Superior temporal gyrus (tissue), 1 donor: ENCODE measurements around the gene ACKR1.

Source experiments
- DNase-seq: peaks from one replicate; pipeline ENCODE4 v3.0.0-alpha.2; 2016; ENCODE audit errors: extremely low spot score

The ACKR1 gene, protein sequence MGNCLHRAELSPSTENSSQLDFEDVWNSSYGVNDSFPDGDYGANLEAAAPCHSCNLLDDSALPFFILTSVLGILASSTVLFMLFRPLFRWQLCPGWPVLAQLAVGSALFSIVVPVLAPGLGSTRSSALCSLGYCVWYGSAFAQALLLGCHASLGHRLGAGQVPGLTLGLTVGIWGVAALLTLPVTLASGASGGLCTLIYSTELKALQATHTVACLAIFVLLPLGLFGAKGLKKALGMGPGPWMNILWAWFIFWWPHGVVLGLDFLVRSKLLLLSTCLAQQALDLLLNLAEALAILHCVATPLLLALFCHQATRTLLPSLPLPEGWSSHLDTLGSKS

GRCh38 chr1:159204161-159205141 lies at the start of gene ACKR1:
ACKR1 (plus strand) TSS chr1:159204875; CDS start chr1:159204960, 85 bp downstream.
- no peak for DNase-seq

GRCh38 chr1:159161001-159161718 lies 43.5 kb upstream of the ACKR1 start:
- DNase-seq = peak; percentile 92

GRCh38 chr1:159161719-159162026 lies 43.0 kb upstream of the ACKR1 start:
- DNase-seq = no peak

DNA sequence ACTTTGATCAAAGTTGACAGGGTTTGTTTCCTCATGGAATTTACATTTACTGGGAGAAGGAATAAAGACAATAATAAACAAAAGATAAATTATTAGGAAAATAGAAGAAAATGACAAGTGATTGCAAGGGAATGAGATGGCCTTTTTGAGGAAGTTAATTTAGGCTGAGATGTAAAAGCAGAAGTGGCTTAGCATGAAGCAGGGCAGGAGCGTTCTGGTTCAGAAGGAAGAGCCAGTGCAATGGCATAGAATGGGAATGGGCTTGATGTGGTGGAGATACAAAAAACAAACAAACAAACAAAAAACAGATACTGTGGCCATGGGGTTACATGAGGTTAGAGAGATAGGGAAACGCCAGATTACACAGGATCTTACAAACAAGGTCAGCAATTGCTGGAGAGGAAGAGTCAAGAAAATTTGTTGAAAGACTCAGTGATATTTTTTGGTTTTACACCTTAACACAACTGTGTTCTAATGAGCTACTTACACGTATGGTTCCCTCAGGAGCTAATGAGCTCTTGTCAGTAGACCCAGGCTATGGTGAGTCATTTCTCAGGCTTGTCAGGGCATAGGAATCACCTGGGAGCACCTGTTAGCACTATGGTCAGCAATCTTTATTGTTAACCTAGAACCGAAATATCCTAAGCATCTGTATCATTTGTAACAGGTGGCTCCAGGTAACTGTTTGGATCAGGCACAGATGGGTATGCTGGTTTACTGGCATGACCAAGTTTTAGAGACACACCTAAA lies 42.0 kb upstream of the ACKR1 start:
- no peak for DNase-seq

GRCh38 chr1:159163614-159164228 lies 41.0 kb upstream of the ACKR1 start:
- no peak for DNase-seq

DNA sequence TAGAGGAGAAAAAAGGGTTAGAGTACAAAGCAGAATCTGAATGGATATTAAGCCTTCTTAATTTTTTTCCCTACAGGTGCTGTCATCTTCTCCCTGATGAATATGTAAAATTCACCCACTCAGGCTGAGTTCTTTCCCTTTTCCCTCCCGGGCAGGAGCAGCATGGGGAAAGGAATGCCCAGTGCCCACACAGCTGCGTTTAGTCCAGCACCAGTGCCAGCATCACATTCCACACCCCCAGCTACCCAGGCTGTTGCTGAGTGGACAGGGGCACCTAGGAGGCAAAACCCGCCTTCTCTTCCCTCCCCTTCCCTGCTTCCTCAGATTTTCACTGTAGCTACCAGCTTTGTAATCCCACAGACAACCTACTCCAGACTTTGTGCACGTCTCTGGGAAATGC lies 36.6 kb upstream of the ACKR1 start:
- DNase-seq = no peak

- no peak for DNase-seq
Measured at GRCh38 chr1:159170639-159171038, 34.0 kb upstream of the ACKR1 start.

GRCh38 chr1:159171254-159171687 lies 33.4 kb upstream of the ACKR1 start, which contains the start of gene CADM3:
CADM3 (plus strand) TSS chr1:159171615; CDS start chr1:159171766, 151 bp downstream.
- DNase-seq = no peak

- DNase-seq = no peak
Measured at GRCh38 chr1:159171688-159172501, 32.8 kb upstream of the ACKR1 start.

DNA sequence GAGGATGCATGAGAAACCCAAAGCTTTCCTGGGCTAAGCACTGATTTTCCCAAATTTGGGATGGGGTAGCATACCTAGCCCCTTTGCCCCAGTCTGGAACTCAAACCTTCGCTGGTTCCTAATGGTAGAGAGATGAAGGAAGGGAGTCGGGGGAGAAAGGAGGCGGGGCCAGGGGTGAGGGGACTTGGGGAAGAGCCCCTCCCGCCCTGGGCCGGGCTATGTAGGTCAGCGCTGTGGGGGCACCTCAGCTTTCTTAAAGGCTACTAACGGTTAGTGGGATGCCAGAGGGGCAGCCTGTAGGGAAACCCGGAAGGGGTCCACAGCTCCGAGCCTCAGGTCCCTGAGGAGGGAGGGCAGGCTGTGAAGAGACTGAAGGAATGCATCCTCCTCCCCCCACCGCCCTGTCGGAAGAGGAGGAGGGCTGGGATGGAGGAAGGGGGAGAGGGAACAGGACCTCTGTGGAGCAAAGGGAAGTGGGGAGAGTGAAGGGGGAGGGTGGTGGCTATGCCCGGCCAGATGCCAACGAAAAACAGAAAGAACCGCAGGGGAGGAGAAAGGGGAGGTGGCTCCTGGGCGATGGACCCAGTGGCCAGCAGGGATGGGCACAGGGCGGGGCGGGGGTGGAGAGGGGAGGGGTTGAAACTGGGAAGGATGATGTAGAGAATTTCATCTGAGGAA lies 31.9 kb upstream of the ACKR1 start:
- no peak for DNase-seq

DNA sequence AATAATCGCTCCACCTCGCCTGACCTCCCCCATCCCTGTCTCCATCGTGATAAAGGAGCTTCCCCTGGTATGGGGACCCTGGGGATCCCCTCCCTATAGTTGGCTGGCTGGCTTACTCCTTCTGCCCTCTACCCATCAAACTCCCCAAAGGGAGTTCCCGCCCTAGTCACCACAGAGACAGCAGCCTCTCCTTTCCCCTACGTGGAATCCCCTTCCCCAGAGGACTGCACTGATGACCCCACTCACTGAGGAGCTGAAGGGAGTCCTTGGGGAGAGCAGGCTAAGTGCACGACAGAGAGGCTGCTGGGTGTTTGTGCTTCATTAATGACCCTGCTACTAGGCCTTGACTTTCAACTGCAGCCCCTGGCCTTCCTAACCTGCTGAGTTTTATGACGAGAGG lies 31.4 kb upstream of the ACKR1 start:
- no peak for DNase-seq

- no peak for DNase-seq
Measured at GRCh38 chr1:159175571-159175970, 29.1 kb upstream of the ACKR1 start.

- no peak for DNase-seq
Measured at GRCh38 chr1:159177272-159177907, 27.3 kb upstream of the ACKR1 start.

DNA sequence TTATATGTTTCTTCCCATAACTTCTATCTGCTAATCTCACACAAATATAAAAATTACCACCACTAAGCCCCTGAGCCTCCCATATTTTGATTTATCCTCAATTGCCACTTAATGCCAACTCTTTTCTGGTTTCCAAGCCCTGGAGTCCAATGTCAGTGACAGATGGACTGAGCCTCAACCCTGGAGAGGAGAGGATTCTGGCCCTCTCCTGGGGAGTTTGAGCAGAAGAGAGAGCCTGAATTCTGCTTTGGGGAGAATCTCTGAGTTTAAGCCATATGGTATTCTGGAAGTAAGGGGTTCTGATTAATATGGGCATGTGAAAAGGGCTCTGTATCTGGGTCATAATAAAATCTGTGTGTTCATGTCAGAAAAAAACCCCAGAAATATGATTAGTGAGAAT lies 24.8 kb upstream of the ACKR1 start:
- DNase-seq = no peak

GRCh38 chr1:159180516-159180915 lies 24.2 kb upstream of the ACKR1 start:
- DNase-seq = no peak

GRCh38 chr1:159181328-159182024 lies 23.2 kb upstream of the ACKR1 start:
- no peak for DNase-seq

DNA sequence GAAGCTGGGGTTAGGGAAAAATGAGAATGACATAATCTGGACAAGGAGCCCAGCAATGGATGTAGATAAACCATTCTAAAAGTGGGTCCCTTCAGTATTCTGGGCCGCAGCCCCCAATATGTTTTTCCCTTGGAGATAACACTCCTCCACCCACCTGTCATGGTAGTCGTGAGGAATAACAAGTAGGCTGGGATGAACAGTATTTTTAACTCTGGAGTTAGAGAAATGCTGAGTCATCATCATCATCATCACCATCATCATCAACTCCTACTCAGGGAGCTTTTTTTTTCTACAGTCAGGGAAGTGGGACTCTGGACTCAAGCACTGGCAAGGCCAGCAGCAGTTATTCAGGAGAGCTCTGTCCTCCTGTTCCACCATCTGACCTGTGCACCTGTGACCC lies 20.5 kb upstream of the ACKR1 start:
- DNase-seq = no peak

- DNase-seq = no peak
Measured at GRCh38 chr1:159185121-159185520, 19.6 kb upstream of the ACKR1 start.
